Vagina (tissue), 2 donors: ENCODE results near the gene FOXL2. TPM values are rescaled to one million over a fixed set of nuclear protein-coding genes. Genes with fewer than 3 reads are reported as not detected.

Experiments used
- DNase-seq, 2 donors: peaks; one replicate each; pipeline ENCODE4 v3.0.0-alpha.2; 2017; ENCODE audit errors: extremely low spot score in 2 of 2
- H3K27ac ChIP-seq: fragments of 200-600 bp; sonication (generic); one replicate; pipeline ENCODE4 v1.5.1; 2019
- H3K27me3 ChIP-seq: fragments of 200-600 bp; sonication (generic); one replicate; pipeline ENCODE4 v1.5.1; 2019
- H3K36me3 ChIP-seq, 2 donors: fragments of 200-600 bp; sonication (generic); one replicate each; pipeline ENCODE4 v1.5.1; 2017 to 2019
- H3K4me1 ChIP-seq: fragments of 200-600 bp; sonication (generic); one replicate; pipeline ENCODE4 v1.5.1; 2019
- H3K4me3 ChIP-seq, 2 donors: fragments of 200-600 bp; sonication (generic); 1 replicate in 1 of 2; 2 replicates in 1 of 2; pipeline ENCODE4 v1.5.1; 2016 to 2019
- H3K9me3 ChIP-seq: fragments of 200-600 bp; sonication (generic); one replicate; pipeline ENCODE4 v1.5.1; 2019
- POLR2A ChIP-seq, 2 donors: fragments of 450-650 bp; IDR thresholded peaks; one replicate each; pipeline ENCODE4 v1.6.1; 2017; ENCODE audit warnings: antibody characterized with exemption in 2 of 2, mild to moderate bottlenecking in 2 of 2, moderate library complexity in 2 of 2
- POLR2AphosphoS5 ChIP-seq, 2 donors: sonication (generic); formaldehyde crosslinking; IDR thresholded peaks; one replicate each; pipeline ENCODE4 v1.9.0; 2017; ENCODE audit warnings: antibody characterized with exemption in 2 of 2, mild to moderate bottlenecking in 2 of 2, low read depth in 1 of 2; ENCODE audit not compliant: insufficient read depth in 1 of 2
- intact Hi-C: fragments of 100-400 bp; cut with DNase I; formaldehyde crosslinking; loops from one replicate; pipeline ENCODE4 v1.15.1; 2023
- total RNA-seq: library from RNA; depleted of rRNA; stranded (reverse); fragments of >200 nt; gene quantifications from one replicate; pipeline ENCODE4 v1.2.3, GENCODE V29; 2016
- TF ChIP-seq, protein P1 (sequence below), 3 experiments: fragments of 450-650 bp in 2 of 3; fragments of 200-600 bp in 1 of 3; sonication (generic) in 1 of 3; IDR thresholded peaks; one replicate each; pipeline ENCODE4 v1.5.1; 2017 to 2019; ENCODE audit warnings: antibody characterized with exemption in 3 of 3, mild to moderate bottlenecking in 2 of 3, moderate library complexity in 2 of 3

FOXL2 gene
- total RNA-seq, 1 donor from 2014 or later = 1.5 TPM

DNA sequence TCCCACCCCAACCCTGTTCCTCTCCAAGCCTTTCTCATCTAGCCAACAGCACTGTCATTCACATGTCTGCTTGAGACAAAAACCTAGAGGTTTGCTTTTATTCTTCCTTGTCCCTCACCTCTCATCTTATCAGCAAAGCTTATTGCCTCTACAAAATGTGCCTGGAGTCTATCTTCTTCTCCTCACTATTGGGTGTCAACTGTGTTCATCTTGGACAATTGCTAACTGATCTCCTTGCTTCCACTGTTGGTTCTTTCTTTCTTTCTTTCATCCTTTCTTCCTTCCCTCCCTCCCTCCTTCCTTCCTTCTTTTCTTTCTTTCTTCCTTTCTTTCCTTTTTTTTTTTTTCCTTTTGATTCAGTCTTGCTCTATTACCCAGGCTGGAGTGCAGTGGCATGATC is 48.2 kb downstream of the FOXL2 start:
- Histone ChIP-seq H3K27ac (no peak overlapping the region), H3K27me3 (no peaks in the 10 kb centered on the region), H3K9me3 (no peaks in the 10 kb centered on the region), H3K4me3 (no peak overlapping the region), H3K4me1 (no peaks in the 10 kb centered on the region), H3K36me3 (no peaks in the 10 kb centered on the region)
- TF ChIP-seq, protein P1, sequence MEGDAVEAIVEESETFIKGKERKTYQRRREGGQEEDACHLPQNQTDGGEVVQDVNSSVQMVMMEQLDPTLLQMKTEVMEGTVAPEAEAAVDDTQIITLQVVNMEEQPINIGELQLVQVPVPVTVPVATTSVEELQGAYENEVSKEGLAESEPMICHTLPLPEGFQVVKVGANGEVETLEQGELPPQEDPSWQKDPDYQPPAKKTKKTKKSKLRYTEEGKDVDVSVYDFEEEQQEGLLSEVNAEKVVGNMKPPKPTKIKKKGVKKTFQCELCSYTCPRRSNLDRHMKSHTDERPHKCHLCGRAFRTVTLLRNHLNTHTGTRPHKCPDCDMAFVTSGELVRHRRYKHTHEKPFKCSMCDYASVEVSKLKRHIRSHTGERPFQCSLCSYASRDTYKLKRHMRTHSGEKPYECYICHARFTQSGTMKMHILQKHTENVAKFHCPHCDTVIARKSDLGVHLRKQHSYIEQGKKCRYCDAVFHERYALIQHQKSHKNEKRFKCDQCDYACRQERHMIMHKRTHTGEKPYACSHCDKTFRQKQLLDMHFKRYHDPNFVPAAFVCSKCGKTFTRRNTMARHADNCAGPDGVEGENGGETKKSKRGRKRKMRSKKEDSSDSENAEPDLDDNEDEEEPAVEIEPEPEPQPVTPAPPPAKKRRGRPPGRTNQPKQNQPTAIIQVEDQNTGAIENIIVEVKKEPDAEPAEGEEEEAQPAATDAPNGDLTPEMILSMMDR (IDR thresholded peaks at IDR 0.05) = no peak
- intact Hi-C loops = no loop called here
- DNase-seq = no peak

DNA sequence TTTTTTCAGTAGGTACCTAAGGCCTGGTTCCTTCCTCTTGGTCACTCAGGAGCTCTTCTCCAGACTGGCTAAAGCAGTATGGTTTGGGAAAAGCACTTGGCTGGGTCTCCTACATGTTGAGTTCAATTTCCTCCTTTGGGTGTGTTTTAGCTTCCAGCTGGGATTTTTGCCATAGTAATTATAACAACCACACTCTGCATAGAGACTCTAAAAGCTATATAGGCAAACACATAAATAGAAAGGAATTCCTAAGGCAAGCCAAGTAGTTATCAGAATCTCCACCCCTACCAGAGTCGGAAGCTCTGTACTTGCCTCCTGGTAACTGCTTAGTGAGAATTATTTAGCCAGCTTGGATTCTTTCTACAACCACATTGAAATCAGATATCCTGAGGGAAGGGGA is 48.6 kb downstream of the FOXL2 start:
- Histone ChIP-seq H3K27me3 (no peaks in the 10 kb centered on the region), H3K4me1 (no peaks in the 10 kb centered on the region), H3K36me3 (no peaks in the 10 kb centered on the region), H3K9me3 (no peaks in the 10 kb centered on the region), H3K4me3 (no peak overlapping the region), H3K27ac (no peak overlapping the region)
- DNase-seq = no peak
- intact Hi-C loops = no loop called here
- TF ChIP-seq POLR2AphosphoS5 (IDR thresholded peaks at IDR 0.05; ENCODE audit: insufficient read depth in 1 of 2, low read depth in 1 of 2) (no peak), POLR2A (IDR thresholded peaks at IDR 0.05) (no peak)

Other genes with a start within 250 kb of the FOXL2 start
- 31.9 TPM for gene PIK3CB, start 112.2 kb downstream of the FOXL2 start, total RNA-seq
- gene FOXL2NB, start 80 bp upstream of the FOXL2 start, total RNA-seq = 1.5 TPM
- gene PRR23A, start 59.1 kb upstream of the FOXL2 start, total RNA-seq = not detected
- not detected for gene PRR23B, start 73.8 kb upstream of the FOXL2 start, total RNA-seq
- gene PRR23C, start 97.8 kb upstream of the FOXL2 start, total RNA-seq = not detected